Measurements from ENCODE around the gene SYK. TPM values are rescaled to one million over a fixed set of nuclear protein-coding genes. Genes with fewer than 3 reads are reported as not detected.
A peak's percentile ranks its signal among the peaks of the same experiment; 100 is the strongest.
"Not testable (repeated sequence)": the region's sequence is repeated elsewhere in the genome, so short reads cannot be mapped to it uniquely, and the experiment has no call there.

Gene SYK
- total RNA-seq, 1 experiment from 2014 or later = 0.99 TPM

DNA sequence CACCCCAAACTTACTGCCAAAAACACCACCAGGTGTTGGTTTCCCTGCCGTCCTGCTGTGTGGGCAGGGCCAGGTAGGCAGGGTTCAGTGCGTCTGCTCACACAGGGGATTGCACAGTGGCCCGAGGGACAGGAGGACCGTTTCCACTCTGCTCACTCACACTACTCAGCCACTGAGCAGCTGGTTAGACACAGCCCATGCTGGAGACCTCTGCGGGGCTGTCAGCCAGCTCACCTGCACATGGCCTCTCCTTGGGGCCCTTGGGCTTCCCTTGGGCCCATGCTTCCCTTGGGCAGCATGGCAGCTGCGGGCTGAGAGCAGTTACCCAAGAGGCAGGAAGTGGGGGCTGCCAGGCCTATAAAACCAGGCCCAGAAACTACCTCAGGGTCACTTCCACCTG lies 79.0 kb downstream of the SYK start:
- DNase-seq (ENCODE audit: low spot score) = no peak

DNA sequence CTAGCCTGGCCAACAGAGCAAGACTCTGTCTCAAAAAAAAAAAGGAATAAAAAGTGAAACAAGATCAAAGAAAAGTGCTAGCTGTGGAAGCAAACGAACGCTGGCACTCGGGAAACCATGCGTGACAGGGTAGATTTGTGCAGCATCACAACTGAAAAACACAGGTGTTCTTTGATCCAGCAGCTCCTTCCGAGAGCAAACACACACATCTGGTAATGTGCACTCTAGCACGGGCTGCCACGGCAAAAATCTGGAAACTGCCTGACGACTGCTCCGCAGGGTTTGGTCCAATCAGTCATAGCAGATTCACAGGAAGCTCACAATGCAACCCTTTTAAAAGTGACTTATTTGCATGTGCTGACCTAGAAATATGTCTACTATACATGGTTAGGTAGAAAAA lies 80.0 kb downstream of the SYK start:
- no peak for DNase-seq (ENCODE audit: low spot score)

DNA sequence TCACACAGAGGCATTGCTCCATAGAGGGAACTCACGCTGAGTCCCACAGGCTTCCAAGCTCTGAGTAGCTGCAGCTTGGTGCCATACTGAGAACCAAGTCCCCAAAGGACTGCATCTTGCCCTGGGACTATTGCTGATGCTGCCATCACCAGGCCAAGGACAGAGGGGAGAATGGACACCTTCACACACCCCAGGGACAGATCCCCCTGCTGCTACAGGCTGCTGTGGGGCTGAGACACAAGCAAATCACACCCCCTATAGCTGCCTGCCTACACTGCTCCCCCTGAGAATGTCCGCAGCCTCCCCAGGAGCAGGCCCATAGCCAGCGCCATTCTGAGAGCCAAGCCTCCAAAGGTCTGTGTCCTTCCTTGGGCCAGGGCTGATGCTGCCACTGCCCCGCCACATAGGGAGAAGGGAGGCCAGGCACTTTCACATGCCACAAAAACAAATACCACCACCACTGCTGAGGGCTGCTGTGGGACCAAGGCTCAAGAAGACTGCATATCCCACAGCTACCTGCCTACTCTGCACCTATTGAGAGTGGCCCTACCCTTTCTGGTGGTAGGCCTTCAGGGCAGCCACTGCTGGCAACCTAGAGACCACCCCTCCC lies 81.5 kb downstream of the SYK start:
- DNase-seq (ENCODE audit: low spot score) = no peak

DNA sequence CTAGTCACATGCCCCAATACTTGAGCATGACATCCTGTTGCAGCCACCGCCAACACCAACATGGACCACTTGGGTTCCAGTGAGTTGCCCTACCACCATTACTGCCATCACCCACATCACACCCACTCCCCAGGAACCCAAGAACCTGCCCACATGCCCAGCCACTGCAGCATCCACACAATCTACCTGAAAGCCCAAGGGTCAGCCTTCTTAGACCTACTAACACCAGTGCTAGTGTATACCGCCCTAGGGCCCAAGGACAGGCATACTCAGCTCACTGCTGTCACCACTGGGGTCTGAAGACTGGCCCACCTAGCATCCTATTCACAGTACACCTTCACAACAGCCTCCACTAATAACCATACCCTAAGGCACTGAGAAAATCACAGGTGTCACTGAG lies 82.0 kb downstream of the SYK start:
- DNase-seq (ENCODE audit: low spot score) = no peak

DNA sequence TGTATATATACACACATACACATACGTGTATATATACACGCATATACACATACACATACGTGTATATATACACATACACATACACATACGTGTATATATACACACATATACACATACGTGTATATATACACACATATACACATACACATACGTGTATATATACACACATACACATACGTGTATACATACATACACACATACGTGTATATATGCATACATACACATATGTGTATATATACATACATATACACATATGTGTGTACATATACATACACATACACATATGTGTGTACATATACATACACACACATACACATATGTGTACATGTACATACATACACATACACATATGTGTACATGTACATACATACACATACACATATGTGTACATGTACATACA lies 82.6 kb downstream of the SYK start:
- no peak for DNase-seq (ENCODE audit: low spot score)

DNA sequence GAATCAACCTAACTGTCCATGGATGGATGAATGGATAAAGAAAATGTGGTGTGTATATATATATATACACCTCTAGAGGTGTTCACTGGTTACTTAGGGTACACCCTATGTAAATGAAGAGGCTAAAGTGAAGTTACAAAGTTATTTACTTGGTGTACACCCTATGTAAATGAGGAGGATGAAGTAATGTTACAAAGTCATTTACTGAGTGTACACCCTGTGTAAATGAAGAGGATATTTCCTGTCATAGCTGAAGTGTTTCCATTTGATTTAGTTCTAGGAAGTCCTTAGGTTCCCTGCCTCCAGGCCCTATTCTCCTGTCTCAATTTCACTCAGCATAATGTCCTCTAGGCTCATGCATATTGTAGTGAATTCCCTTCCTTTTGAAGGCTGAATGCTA lies 85.2 kb downstream of the SYK start:
- not testable (repeated sequence) for DNase-seq (ENCODE audit: low spot score)

DNA sequence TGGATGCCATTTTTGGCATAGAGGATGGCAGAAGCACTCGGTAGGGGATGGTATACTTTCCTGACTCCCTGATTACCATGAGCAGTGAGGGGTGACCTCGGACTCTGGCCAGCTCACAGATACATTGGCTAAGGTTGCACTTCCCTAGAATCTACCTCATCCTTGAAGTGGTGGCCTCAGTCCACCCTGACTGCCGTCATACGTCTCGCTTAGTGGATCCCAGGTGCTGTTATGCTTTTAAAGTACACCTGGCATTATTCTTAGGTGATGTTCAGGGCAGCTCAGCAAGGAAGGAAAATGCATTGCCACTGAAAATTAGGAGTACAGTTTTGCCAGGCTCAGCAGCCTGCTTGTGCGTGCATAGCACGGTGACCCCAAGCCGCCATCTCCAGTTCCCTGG lies 87.3 kb downstream of the SYK start:
- DNase-seq (ENCODE audit: low spot score) = no peak

DNA sequence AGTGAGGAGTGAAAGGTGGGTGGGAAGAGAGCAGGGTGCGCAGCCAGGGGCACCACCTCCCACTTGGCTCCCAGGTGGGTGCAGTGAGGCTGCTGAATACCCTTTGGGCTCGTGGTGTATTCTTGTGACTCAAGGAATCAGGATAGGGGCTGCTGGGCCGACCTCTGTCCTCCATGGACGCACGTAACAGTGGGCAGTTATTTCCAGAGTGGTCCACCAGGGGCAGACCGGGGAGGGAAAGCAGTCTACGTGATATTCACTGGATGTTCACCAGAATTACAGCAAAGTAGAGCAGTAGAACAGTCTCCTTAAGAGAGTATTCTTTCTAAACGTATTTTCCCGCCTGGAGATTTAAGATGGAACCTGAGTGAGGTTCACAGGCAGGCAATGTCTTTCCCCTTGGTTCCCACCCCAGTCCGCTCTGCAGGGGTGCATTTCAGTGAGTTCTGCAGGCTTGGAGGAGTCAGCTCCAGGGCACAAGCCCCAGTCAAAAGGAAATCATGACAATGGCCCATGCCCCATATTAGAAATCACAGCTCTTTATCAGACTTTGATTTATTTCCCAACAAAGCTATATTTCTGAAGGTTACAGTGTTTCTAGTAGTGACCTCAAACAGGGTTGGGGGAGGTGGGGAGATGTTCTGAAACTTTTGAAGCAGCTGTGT lies 88.7 kb downstream of the SYK start:
- DNase-seq (ENCODE audit: low spot score) = no peak

DNA sequence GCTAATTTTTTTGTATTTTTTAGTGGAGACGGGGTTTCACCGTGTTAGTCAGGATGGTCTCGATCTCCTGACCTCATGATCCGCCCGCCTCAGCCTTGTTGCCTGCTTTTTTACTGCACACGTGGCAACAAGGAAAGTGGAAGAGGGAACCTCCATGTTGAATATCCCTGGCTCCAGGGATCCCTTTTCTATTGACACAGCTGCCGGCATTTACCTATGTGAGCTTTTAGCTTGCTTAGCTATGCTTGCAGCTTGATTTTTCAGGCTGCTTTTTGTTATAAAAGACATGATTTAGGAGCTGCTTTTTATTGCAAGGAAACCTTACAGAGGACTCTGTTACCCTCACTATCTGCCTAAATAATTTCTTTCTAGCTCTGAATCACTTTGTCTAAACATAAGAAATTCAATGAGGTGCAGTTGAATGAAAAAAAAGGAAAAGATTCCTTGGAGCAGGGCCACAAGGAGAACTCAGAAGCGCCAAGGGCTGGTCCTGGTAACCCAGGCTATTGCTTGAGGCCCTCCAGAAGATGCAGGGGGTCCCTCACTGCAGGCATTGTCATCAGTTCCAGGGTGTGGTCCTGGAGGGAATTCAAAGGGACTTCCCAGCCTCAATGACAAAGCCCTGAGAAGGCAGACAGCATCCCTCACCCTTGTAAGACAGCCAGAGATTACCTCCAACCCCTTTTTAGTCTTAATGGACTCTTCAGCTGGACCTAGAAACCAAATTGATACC lies 89.9 kb downstream of the SYK start:
- DNase-seq (ENCODE audit: low spot score) = no peak

DNA sequence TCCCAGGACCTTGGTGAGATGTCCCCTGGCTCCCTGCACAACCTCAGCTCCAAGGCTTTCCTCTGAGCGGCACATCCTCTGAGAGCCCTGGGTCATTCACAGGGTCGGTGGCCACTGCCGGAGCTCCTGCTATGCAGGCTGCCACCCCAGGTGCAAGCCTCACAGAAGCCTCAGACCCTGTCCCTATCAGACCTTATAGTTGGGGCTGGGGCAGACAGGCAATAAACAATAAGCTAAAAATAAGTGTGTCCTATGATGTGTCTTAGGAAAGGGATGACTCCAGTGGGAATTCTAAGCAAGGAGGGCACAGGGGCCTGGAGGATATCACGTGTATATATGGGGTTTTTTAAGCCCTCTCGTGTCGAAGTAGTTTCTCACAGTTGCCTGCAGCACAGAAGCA lies 91.3 kb downstream of the SYK start:
- DNase-seq (ENCODE audit: low spot score) = no peak

DNA sequence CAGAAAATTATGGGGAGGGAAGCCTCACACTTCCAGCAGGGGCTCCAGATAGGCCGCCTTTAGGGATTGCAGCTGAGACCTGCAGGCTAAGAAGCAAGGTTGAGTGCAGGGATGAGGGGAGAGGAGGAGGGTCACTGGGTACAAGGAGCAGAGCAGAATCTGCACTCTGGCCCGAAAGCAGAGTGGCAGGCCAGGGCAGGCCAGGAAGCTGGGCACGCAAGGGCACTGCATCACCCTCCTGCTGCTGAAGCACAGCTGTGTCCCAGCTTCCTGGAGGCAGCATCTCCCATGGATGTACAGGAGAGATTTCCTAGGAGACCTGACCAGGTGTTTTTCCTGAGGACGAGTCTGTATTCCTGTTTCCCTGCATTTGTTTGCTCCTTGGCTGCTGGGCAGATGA lies 92.1 kb downstream of the SYK start:
- DNase-seq (ENCODE audit: low spot score) = no peak

DNA sequence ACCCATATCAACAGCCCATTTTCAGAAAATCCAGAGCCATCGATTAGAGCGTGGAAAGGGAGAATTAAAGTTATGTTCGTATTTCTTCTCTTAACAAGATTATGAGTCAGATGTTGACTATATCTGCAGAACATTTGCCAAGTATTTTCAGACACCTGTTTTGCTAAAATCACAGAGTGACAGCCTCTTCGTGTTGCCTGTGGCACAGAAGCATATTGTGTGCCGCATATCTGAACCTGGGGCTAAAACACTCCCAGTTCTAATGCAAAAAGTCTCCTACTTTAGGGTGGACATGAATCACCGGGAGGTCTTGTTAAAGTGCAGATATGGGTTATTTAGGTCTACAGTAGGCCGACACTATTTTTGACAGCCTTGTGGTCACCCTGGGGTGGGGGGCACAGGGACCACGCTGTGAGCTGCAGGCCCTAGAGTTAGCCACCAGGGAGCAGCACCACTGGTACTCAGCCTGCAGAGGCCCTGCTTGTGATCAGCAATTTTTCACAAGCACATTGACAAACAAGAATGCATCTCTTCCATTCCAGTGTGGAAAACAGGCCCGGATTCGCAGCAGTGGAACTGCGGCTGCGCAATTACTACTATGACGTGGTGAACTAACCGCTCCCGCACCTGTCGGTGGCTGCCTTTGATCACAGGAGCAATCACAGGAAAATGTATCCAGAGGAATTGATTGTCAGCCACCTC lies 93.5 kb downstream of the SYK start:
- DNase-seq (ENCODE audit: low spot score) = peak; percentile 20

DNA sequence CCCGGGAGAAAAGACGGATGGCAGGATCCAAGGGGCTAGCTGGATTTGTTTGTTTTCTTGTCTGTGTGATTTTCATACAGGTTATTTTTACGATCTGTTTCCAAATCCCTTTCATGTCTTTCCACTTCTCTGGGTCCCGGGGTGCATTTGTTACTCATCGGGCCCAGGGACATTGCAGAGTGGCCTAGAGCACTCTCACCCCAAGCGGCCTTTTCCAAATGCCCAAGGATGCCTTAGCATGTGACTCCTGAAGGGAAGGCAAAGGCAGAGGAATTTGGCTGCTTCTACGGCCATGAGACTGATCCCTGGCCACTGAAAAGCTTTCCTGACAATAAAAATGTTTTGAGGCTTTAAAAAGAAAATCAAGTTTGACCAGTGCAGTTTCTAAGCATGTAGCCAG lies 94.2 kb downstream of the SYK start:
- DNase-seq (ENCODE audit: low spot score) = no peak

DNA sequence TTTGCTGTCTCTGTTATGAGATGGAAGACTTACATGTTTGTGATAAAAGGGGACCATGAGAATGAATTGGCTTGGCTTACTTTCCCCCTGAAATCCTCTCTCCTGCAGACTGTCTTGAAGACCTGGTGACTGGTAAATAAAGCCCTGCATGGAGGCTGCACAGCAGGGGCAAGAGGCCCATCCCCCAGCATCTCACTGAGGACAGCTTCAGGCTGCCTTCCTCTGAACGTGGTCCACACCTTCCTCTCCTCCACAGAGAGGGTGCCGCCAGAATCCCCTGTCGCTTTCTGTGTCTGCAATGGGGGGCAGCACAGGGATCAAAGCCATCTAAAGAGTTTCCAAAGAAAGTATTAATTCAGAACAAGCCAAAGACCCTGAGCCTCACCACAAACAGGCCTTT lies 94.6 kb downstream of the SYK start:
- DNase-seq (ENCODE audit: low spot score) = no peak

DNA sequence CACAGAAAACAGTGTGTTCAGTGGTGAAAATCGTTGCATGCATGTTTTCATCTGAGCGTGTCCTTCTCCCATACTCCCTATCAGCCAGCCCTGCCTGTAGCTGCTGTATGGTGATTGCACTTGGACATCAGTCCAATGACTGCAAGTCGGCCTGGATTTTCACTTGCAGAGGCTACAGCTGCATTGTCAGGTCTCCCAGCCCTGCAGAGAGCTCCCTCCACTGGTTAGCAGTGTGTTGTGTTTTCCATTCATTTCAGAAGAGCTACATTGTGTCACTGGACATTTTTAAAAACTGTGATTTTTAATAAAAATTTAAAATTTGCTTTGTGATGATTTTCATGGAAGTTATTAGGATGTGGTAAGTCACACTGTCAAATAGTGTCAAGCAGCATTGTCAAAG lies 96.6 kb downstream of the SYK start:
- no peak for DNase-seq (ENCODE audit: low spot score)

DNA sequence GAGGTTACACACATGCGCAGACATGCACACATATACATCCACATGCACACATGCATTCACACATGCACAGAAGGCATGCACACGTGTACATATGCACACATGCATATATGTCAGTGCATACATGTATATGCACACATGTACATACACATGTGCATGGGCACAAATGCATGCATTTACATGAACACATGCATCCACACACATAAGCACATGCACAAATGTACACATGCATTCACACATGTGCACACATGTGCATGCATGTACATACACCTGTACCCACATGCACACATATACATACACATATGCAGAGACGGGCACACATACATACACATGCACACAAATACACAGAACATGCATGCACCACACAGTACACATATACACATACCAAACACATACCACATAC lies 97.7 kb downstream of the SYK start:
- no peak for DNase-seq (ENCODE audit: low spot score)

DNA sequence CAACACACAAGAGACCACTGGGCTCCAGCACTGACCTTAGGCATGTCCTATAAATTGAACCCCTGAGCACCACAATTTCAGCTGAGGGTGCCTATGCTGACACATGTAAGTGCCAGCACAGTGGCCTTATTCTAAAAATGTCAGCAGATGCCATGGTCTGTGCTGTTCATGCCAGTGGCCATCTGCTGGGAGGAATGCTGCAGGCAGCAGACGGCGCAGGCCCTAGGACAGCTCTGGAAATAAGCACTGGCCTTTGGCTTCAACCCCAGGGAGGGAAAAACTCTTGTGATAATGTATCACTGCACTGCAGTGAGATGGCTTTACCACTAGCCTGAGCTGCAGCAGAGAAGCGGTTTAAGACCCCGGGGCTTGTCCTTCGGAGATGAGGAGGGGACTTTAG lies 98.5 kb downstream of the SYK start:
- no peak for DNase-seq (ENCODE audit: low spot score)

DNA sequence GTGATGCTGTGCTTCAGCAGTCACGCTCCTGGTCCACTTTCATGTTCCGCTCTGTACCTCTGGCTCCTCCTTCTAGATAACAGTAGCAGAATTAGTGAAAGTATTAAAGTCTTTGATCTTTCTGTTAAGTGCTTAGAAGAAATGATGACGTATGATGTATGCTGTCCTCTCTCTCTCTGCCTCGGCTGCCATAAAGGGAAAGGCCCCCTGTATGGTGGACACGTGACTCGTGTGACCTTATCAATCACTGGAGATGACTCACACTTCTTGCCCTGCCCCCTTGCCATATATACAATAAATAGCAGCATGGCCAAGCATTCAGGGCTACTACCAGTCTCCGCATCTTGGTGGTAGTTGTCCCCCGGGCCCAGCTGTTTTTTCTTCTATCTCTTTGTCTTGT lies 100.3 kb downstream of the SYK start:
- DNase-seq (ENCODE audit: low spot score) = no peak

DNA sequence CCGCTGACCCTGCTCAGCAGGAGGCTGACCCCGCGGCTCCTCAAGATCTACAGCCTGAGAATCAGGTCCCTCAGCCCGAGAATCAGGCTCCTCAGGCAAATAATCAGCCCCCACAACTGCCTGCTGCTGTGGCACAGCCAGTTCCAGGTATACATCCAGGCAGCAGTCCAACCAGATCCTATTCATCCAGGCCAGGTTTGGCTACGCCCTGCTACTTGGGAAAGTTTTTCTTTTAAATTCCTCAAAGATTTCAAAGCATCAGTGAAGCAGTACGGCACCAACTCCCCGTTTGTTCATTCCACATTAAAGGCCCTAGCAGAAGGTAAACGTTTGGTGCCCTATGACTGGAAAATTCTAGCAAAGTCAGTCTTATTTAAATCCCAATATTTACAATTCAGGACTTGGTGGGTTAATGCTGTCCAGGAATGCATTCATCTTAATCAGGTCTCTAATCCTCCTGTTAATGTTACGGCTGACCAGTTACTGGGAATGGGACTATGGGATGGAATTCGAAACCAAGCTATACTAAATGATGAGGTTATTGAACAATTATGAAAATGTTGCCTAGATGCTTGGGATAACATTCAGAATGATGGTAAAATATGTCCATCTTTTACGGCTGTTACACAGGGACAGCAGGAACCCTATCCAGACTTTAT lies 102.3 kb downstream of the SYK start:
- DNase-seq (ENCODE audit: low spot score) = no peak

DNA sequence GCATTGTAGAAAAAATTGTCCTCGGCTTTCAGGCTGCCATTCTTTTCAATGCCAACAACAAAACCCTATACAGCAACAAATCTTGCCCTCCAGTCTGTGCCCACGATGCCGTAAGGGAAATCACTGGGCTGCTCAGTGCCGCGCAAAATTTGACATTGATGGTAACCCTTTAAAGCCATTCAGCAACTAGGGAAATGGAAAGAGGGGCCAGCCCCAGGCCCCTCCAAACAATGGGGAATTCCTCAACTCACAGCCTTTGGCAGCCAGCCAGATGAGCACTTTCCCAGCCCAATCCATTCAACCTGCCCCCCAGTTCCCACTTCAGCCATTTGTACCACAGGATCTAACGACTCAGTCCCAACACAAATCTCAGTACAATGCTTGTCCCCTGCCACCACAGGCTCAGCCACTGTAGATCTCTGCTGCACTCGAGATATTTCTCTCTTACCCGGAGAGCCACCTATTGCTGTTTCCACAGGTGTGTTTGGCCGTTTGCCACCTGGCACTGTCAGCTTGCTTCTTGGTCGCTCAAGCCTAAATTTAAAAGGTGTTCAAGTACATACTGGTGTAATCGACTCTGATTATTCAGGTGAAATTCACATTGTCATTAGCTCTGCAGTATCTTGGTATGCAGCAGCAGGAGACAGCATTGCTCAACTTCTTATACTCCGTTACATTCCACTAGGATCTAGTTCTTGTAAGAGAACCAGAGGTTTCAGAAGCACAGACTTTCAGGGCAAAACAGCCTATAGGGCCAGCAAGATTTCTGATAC lies 103.3 kb downstream of the SYK start:
- DNase-seq (ENCODE audit: low spot score) = no peak

DNA sequence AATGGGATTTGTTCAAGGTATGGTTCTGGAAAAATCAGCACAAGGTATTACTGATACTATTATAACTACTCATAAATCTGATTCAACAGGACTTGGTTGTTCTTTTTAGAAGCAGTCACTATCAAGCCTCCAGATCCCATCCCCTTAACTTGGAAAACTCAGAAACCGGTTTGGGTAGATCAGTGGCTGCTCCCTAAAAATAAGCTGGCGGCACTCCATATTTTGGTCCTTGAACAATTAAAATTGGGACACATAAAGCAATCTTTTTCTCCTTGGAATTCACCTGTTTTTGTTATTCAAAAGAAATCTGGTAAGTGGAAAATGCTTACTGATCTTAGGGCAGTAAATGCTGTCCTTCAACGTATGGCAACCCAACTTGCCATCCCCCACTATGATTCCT lies 104.2 kb downstream of the SYK start:
- DNase-seq (ENCODE audit: low spot score) = no peak
